A549 (cell line): ENCODE data around the gene RTN4RL1. TPM values are rescaled to one million over a fixed set of nuclear protein-coding genes. Genes with fewer than 3 reads are reported as not detected.
A peak's percentile ranks its signal among the peaks of the same experiment; 100 is the strongest.

Experiments
- ATAC-seq, 2 experiments: fragments of 200-7000 bp in 1 of 2; fragments of >200 bp in 1 of 2; cut with Nextera tagmentation in 1 of 2; cut with Tn5 transposase in 1 of 2; 3 replicates each; pipeline versions ENCODE4 v1.8.0 to v1.9.1; 2018 to 2020; ENCODE audit warnings: mild to moderate bottlenecking in 1 of 2, moderate library complexity in 1 of 2
- CTCF ChIA-PET: fragments of 300-600 bp; sonication (Branson Sonifier 250); formaldehyde crosslinking; extraction: SDS; loops from one replicate; lab custom pipeline; 2021; ENCODE audit warnings: antibody characterized with exemption, inconsistent platforms; lab: Yijun Ruan, JAX
- POLR2A ChIA-PET: fragments of 350-600 bp; formaldehyde crosslinking; extraction: SDS; loops from one replicate; lab custom pipeline; 2021; ENCODE audit warnings: antibody characterized with exemption, inconsistent platforms; lab: Yijun Ruan, JAX
- DNase-seq, 2 experiments: peaks; one replicate each; pipeline versions ENCODE4 v3.0.0 to v3.0.0-alpha.2; 2011 to 2016; ENCODE audit warnings: low read depth in 1 of 2, low spot score in 1 of 2
- FAIRE-seq: peaks from 2 replicates; lab custom pipeline; 2011; peaks lifted over from hg19 to GRCh38; lab: Jason Lieb, UNC
- H3K27ac ChIP-seq, 2 experiments: fragments of >200 bp; sonication (Bioruptor Twin); formaldehyde crosslinking; 3 replicates each; pipeline ENCODE4 v1.5.1; 2016 to 2017
- H3K4me1 ChIP-seq: fragments of >200 bp; sonication (Bioruptor Twin); formaldehyde crosslinking; 3 replicates; pipeline ENCODE4 v1.6.1; 2016
- H3K4me2 ChIP-seq: fragments of >200 bp; sonication (Bioruptor Twin); formaldehyde crosslinking; 3 replicates; pipeline ENCODE4 v1.6.1; 2016
- H3K4me3 ChIP-seq: fragments of >200 bp; sonication (Bioruptor Twin); formaldehyde crosslinking; 3 replicates; pipeline ENCODE4 v1.5.1; 2016
- H3K9me3 ChIP-seq: fragments of >200 bp; sonication (Bioruptor Twin); formaldehyde crosslinking; 3 replicates; pipeline ENCODE4 v1.6.1; 2016
- BHLHE40 ChIP-seq: IDR thresholded peaks from 2 replicates; pipeline ENCODE4 v1.6.1; 2012; ENCODE audit warnings: low read depth, low read length, inconsistent platforms
- CBX8 ChIP-seq: fragments of 200-600 bp; sonication (generic); IDR thresholded peaks from 2 replicates; pipeline ENCODE4 v1.6.1; 2016
- CHD2 ChIP-seq: fragments of 150-350 bp; IDR thresholded peaks from 2 replicates; pipeline ENCODE4 v1.6.1; 2014; ENCODE audit warnings: low read length; ENCODE audit not compliant: partially characterized antibody
- CHD4 ChIP-seq: fragments of 200-600 bp; sonication (generic); IDR thresholded peaks from 2 replicates; pipeline ENCODE4 v1.6.1; 2016; ENCODE audit warnings: antibody characterized with exemption, mild to moderate bottlenecking, borderline replicate concordance
- EHF ChIP-seq: fragments of 250-450 bp; sonication (Bioruptor Pico); IDR thresholded peaks from 2 replicates; pipeline ENCODE4 v1.5.0; 2020; ENCODE audit warnings: mild to moderate bottlenecking
- FOSB ChIP-seq: fragments of 250-450 bp; sonication (Bioruptor Pico); IDR thresholded peaks from 2 replicates; pipeline ENCODE4 v1.5.0; 2020; ENCODE audit warnings: mild to moderate bottlenecking, moderate library complexity
- HEYL ChIP-seq: fragments of 250-450 bp; sonication (Bioruptor Pico); IDR thresholded peaks from 2 replicates; pipeline ENCODE4 v1.8.0; 2021; ENCODE audit warnings: mild to moderate bottlenecking, moderate library complexity
- HOXB13 ChIP-seq: fragments of 250-450 bp; sonication (Bioruptor Pico); IDR thresholded peaks from 2 replicates; pipeline ENCODE4 v1.5.0; 2020; ENCODE audit warnings: low read depth, mild to moderate bottlenecking, moderate library complexity
- HOXB5 ChIP-seq: fragments of 250-450 bp; sonication (Bioruptor Pico); IDR thresholded peaks from 2 replicates; pipeline ENCODE4 v1.5.0; 2020; ENCODE audit warnings: mild to moderate bottlenecking, moderate library complexity
- JUN ChIP-seq, 2 experiments: fragments of >200 bp; sonication (Bioruptor Twin); formaldehyde crosslinking; IDR thresholded peaks; 2 replicates in 1 of 2; 3 replicates in 1 of 2; pipeline ENCODE4 v1.6.1; 2016 to 2017
- JUNB ChIP-seq: fragments of >200 bp; sonication (Bioruptor Twin); formaldehyde crosslinking; IDR thresholded peaks from 2 replicates; pipeline ENCODE4 v1.6.1; 2016
- MAFK ChIP-seq: fragments of 450-650 bp; IDR thresholded peaks from 2 replicates; pipeline ENCODE4 v1.6.1; 2014; ENCODE audit not compliant: partially characterized antibody
- MYC ChIP-seq: IDR thresholded peaks from 2 replicates; pipeline ENCODE4 v1.6.1; 2012; ENCODE audit warnings: mild to moderate bottlenecking, inconsistent platforms, low read length, improper control_type of control experiment, borderline replicate concordance
- NFE2L2 ChIP-seq: fragments of 150-350 bp; conservative IDR thresholded peaks from 2 replicates; pipeline ENCODE4 v1.6.1; 2014; ENCODE audit warnings: low read length
- NPAS2 ChIP-seq: fragments of 250-450 bp; sonication (Bioruptor Pico); IDR thresholded peaks from 2 replicates; pipeline ENCODE4 v1.8.0; 2022; ENCODE audit warnings: mild to moderate bottlenecking, moderate library complexity, borderline replicate concordance
- POLR2A ChIP-seq: IDR thresholded peaks from 2 replicates; pipeline ENCODE4 v1.6.1; 2012; ENCODE audit warnings: mild to moderate bottlenecking, low read length
- RCOR1 ChIP-seq: fragments of 150-350 bp; IDR thresholded peaks from 2 replicates; pipeline ENCODE4 v1.6.1; 2014; ENCODE audit warnings: antibody characterized with exemption, low read length, low read depth
- SREBF2 ChIP-seq: fragments of 450-650 bp; IDR thresholded peaks from 2 replicates; pipeline ENCODE4 v1.6.1; 2014; ENCODE audit warnings: mild to moderate bottlenecking, moderate library complexity
- ZC3H11A ChIP-seq: fragments of 450-650 bp; IDR thresholded peaks from 2 replicates; pipeline ENCODE4 v1.6.1; 2014; ENCODE audit warnings: antibody characterized with exemption, mild to moderate bottlenecking
- ZNF302 ChIP-seq: fragments of 250-450 bp; sonication (Bioruptor Pico); IDR thresholded peaks from 2 replicates; pipeline ENCODE4 v1.9.0; 2021; ENCODE audit warnings: inconsistent platforms, mild to moderate bottlenecking, moderate library complexity
- WGBS: methylation state at CpG from one replicate; pipeline ENCODE4 v1.1.6; 2017; ENCODE audit errors: missing lambda C conversion rate; 5-methylcytosine and 5-hydroxymethylcytosine counted together
- polyA plus RNA-seq, 4 experiments: library from polyadenylated mRNA; depleted of rRNA in 3 of 4; stranded (reverse); fragments of >200 nt; fragmentation: RNase III in 1 of 4; extraction: RNeasy Plus Mini Kit Qiagen cat#74134 plus additional on column Dnase treatment in 1 of 4; gene quantifications; 2 replicates in 3 of 4; 3 replicates in 1 of 4; pipeline ENCODE4 v1.2.3, GENCODE V29; 2011 to 2017
- TF ChIP-seq, protein P1 (sequence below): fragments of 250-450 bp; sonication (Bioruptor Pico); IDR thresholded peaks from 2 replicates; pipeline ENCODE4 v1.5.0; 2020; ENCODE audit warnings: low read depth, mild to moderate bottlenecking, moderate library complexity
- TF ChIP-seq, protein P2 (sequence below): IDR thresholded peaks from 2 replicates; pipeline ENCODE4 v1.6.1; 2012
- TF ChIP-seq, protein P3 (sequence below): IDR thresholded peaks from 2 replicates; pipeline ENCODE4 v1.6.1; 2012; ENCODE audit warnings: low read depth, borderline replicate concordance
- TF ChIP-seq, protein P4 (sequence below): fragments of 450-650 bp; IDR thresholded peaks from 2 replicates; pipeline ENCODE4 v1.6.1; 2014; ENCODE audit warnings: antibody characterized with exemption
- TF ChIP-seq, protein P5 (sequence below): fragments of 200-600 bp; sonication (generic); IDR thresholded peaks from 2 replicates; pipeline ENCODE4 v1.6.1; 2016; ENCODE audit warnings: antibody characterized with exemption, mild to moderate bottlenecking, moderate library complexity

Gene RTN4RL1
- polyA plus RNA-seq, 2 of the 4 experiments (the other 2 are of a cell fraction): 0.39 to 1.5 TPM

DNA sequence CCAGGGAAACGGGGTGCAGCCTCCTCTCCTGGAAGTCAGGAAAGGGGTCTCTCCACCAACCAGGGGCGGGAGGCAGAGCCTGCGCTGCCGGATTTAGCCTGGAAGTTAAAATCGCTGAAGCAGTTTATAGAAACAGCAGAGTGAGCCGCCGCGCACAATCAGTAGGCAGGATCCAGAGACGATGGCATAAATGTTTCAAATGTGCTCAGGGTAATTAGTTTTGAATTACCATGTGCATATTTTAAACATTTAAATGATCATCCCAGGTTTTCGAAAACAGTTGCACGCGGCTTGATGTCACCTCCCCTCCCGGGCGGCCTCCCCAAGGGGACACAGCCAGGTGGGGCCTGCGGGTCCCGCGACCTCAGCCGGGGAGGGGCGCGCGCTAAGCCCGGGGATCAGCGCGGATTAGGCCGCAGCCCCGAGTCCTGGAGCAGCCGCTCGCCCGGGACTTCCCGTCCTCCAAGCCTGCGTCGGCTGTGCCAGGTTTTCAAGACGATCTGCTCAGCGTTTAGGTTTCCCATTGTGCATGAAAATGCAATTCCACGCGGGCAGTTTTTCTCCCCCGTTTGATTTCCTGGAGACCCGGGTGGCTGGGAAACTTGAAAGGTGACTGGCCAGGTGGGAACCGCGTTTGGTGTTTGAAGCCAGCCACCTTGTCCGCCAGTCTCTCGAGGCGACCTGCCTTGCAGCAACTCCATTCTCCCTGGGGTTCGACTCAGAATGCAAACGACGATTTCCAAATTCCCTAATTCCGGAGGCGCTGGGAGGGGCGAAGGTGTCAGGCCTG is 117.0 kb downstream of the RTN4RL1 start:
- peak overlapping the region; percentile 52 for H3K4me2 ChIP-seq
- no peaks in the 10 kb centered on the region for H3K9me3 ChIP-seq
- no peak for DNase-seq
- H3K4me3 ChIP-seq: no peak overlapping the region
- TF ChIP-seq, protein P1, sequence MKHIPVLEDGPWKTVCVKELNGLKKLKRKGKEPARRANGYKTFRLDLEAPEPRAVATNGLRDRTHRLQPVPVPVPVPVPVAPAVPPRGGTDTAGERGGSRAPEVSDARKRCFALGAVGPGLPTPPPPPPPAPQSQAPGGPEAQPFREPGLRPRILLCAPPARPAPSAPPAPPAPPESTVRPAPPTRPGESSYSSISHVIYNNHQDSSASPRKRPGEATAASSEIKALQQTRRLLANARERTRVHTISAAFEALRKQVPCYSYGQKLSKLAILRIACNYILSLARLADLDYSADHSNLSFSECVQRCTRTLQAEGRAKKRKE (CRISPR knock-in tag): no peak
- no peak for TF ChIP-seq CHD4
- no peak for TF ChIP-seq CBX8
- TF ChIP-seq EHF (CRISPR knock-in tag): no peak
- no peak for TF ChIP-seq HOXB13 (CRISPR knock-in tag)
- no peak for TF ChIP-seq HOXB5
- no peak for TF ChIP-seq ZC3H11A
- no peak for TF ChIP-seq BHLHE40
- TF ChIP-seq JUNB: no peak
- TF ChIP-seq CHD2: no peak
- TF ChIP-seq, protein P2, sequence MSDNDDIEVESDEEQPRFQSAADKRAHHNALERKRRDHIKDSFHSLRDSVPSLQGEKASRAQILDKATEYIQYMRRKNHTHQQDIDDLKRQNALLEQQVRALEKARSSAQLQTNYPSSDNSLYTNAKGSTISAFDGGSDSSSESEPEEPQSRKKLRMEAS: no peak
- no peak for TF ChIP-seq RCOR1
- TF ChIP-seq, all 56 proteins: peak for 0
- Histone ChIP-seq H3K4me1 (peaks cover 9% of the 10 kb centered on the region; the same call in 1 of the 3 replicates), H3K27ac (peak overlapping the region in 1 of 2 experiments; percentile 33; a peak in 1 of 6 replicates)
- ATAC-seq (peak in 1 of 2 experiments; percentile 7; a peak in 1 of 6 replicates), FAIRE-seq (no peak)
- WGBS: 57% methylated on average over 46 of the region's 49 CpGs
- CTCF ChIA-PET: interaction anchor here (0.7 to 9.4 kb wide), 57 partner anchors 10 to 354 kb away, joined by 3 to 420 read pairs (median 5); partner anchors contain the start of genes DPH1, HIC1, OVCA2 and RTN4RL1
- POLR2A ChIA-PET: interaction anchor here (1.0 to 1.1 kb wide), 4 partner anchors 117 to 191 kb away, joined by 3 to 23 read pairs (median 4); partner anchors contain the start of gene RTN4RL1

DNA sequence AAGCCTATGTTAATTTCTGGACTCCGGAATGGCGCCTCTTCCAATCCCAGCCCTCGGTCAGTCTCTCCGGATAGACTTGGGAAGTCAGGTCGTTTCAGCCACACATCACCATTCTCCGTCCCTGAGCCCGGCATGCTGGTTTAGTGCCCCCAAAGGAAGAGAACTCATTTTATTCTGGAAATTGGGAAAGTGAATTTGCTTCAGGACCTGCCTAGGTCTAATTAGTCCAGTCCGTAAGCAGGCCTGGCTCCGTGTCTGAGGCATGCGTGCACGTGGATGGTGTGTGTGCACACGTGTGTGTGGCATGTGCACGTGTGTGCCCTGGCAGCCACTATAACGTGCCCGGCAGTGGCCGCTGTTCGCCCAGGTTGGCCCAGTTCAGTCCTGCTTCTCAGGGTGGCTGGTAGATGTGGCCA is 117.9 kb downstream of the RTN4RL1 start:
- ATAC-seq (no peak), FAIRE-seq (no peak), DNase-seq (no peak)
- WGBS: 67% methylated on average over 17 of the region's 17 CpGs
- H3K4me3 ChIP-seq: no peak overlapping the region
- POLR2A ChIA-PET: no interaction called here
- CTCF ChIA-PET: interaction anchor here (0.7 to 8.6 kb wide), 5 partner anchors 13 to 120 kb away, joined by 3 to 134 read pairs (median 4); partner anchors contain the start of genes DPH1 and RTN4RL1
- H3K27ac ChIP-seq: no peak overlapping the region
- no peak overlapping the region for H3K4me2 ChIP-seq
- TF ChIP-seq NPAS2 (CRISPR knock-in tag): peak; percentile 47; the same call in 1 of the 2 replicates
- no peak for TF ChIP-seq JUNB
- TF ChIP-seq, protein P3, sequence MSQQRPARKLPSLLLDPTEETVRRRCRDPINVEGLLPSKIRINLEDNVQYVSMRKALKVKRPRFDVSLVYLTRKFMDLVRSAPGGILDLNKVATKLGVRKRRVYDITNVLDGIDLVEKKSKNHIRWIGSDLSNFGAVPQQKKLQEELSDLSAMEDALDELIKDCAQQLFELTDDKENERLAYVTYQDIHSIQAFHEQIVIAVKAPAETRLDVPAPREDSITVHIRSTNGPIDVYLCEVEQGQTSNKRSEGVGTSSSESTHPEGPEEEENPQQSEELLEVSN: no peak
- TF ChIP-seq, all 56 proteins: peak for 1
- peaks cover 9% of the 10 kb centered on the region; the same call in 1 of the 3 replicates for H3K4me1 ChIP-seq
- H3K9me3 ChIP-seq: no peaks in the 10 kb centered on the region

DNA sequence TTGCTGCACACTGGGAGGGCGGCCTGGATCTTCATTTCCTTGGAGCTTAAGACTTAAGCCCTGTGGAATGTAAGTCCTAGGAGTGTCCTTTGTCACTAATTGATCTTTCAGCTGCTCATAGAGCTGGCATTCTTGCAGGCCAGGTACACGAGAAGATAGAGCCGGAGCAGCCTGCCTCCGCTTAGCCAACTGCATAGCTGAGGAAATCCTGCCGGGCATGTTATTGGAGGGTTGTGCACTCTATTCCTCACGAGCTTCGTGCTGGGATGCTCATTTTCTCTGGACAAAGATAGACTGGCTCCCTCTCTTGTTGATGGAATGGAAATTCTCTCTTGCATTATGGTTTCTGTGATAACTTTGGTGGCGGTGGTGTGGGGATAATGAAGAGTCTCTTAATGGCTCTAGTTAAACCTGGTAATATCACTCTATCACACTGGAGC is 118.5 kb downstream of the RTN4RL1 start:
- CTCF ChIA-PET: interaction anchor here (0.6 to 8.6 kb wide), 10 partner anchors 13 to 185 kb away, joined by 3 to 134 read pairs (median 4); partner anchors contain the start of genes DPH1, OVCA2 and RTN4RL1
- no peak for TF ChIP-seq POLR2A
- no peak for TF ChIP-seq ZC3H11A
- no peak for TF ChIP-seq ZNF302 (CRISPR knock-in tag)
- no peak for TF ChIP-seq MYC
- TF ChIP-seq SREBF2: no peak
- TF ChIP-seq JUN (IDR thresholded peaks at IDR 0.05): no peak
- TF ChIP-seq FOSB: no peak
- TF ChIP-seq, protein P4, sequence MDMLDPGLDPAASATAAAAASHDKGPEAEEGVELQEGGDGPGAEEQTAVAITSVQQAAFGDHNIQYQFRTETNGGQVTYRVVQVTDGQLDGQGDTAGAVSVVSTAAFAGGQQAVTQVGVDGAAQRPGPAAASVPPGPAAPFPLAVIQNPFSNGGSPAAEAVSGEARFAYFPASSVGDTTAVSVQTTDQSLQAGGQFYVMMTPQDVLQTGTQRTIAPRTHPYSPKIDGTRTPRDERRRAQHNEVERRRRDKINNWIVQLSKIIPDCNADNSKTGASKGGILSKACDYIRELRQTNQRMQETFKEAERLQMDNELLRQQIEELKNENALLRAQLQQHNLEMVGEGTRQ: no peak
- TF ChIP-seq MAFK: no peak
- TF ChIP-seq, protein P5, sequence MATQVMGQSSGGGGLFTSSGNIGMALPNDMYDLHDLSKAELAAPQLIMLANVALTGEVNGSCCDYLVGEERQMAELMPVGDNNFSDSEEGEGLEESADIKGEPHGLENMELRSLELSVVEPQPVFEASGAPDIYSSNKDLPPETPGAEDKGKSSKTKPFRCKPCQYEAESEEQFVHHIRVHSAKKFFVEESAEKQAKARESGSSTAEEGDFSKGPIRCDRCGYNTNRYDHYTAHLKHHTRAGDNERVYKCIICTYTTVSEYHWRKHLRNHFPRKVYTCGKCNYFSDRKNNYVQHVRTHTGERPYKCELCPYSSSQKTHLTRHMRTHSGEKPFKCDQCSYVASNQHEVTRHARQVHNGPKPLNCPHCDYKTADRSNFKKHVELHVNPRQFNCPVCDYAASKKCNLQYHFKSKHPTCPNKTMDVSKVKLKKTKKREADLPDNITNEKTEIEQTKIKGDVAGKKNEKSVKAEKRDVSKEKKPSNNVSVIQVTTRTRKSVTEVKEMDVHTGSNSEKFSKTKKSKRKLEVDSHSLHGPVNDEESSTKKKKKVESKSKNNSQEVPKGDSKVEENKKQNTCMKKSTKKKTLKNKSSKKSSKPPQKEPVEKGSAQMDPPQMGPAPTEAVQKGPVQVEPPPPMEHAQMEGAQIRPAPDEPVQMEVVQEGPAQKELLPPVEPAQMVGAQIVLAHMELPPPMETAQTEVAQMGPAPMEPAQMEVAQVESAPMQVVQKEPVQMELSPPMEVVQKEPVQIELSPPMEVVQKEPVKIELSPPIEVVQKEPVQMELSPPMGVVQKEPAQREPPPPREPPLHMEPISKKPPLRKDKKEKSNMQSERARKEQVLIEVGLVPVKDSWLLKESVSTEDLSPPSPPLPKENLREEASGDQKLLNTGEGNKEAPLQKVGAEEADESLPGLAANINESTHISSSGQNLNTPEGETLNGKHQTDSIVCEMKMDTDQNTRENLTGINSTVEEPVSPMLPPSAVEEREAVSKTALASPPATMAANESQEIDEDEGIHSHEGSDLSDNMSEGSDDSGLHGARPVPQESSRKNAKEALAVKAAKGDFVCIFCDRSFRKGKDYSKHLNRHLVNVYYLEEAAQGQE: no peak
- no peak for TF ChIP-seq NPAS2 (CRISPR knock-in tag)
- TF ChIP-seq JUNB: no peak
- TF ChIP-seq HEYL: no peak
- no peak for TF ChIP-seq HOXB5
- no peak for TF ChIP-seq NFE2L2

More for the DNA sequence above, 118.5 kb downstream of the RTN4RL1 start:
- no peak for FAIRE-seq
- peaks cover 9% of the 10 kb centered on the region; the same call in 1 of the 3 replicates for H3K4me1 ChIP-seq
- no peak overlapping the region for H3K4me3 ChIP-seq
- peak in 1 of 2 experiments; percentile 9; a peak in 2 of 6 replicates for ATAC-seq
- H3K9me3 ChIP-seq: no peaks in the 10 kb centered on the region
- H3K27ac ChIP-seq: no peak overlapping the region
- WGBS: 45% methylated on average over 8 of the region's 8 CpGs
- DNase-seq: no peak
- POLR2A ChIA-PET: interaction anchor here (0.7 kb wide), 1 partner anchor 134 kb away, joined by 3 read pairs; no protein-coding TSS in a partner anchor
- H3K4me2 ChIP-seq: no peak overlapping the region
